ENCODE results near the gene ABHD14A. TPM values are rescaled to one million over a fixed set of nuclear protein-coding genes. Genes with fewer than 3 reads are reported as not detected.

Gene ABHD14A
- total and polyA plus RNA-seq, 2 of the 13 experiments (the other 11 are each of a cell fraction or from before 2014, with no cell fraction given) = 29.5 to 46.9 TPM

- TF ChIP-seq TCF7 (IDR thresholded peaks at IDR 0.05; ENCODE audit: low read depth) (no peak), ZNF563 (CRISPR knock-in tag; IDR thresholded peaks at IDR 0.05) (no peak), AGO1 (IDR thresholded peaks at IDR 0.05; ENCODE audit: low read depth, low read length, poor library complexity, severe bottlenecking) (no peak), ZNF687 (CRISPR knock-in tag; IDR thresholded peaks at IDR 0.05) (peak; percentile 45; the same call in 1 of the 2 replicates), ZIK1 (CRISPR knock-in tag; IDR thresholded peaks at IDR 0.05; ENCODE audit: borderline replicate concordance, low read depth) (no peak), ZNF441 (CRISPR knock-in tag; IDR thresholded peaks at IDR 0.05; ENCODE audit: borderline replicate concordance) (no peak), ZNF713 (CRISPR knock-in tag; IDR thresholded peaks at IDR 0.05) (no peak), CENPT (CRISPR knock-in tag; IDR thresholded peaks at IDR 0.05; ENCODE audit: low read depth) (no peak), NR2C2 (CRISPR knock-in tag; IDR thresholded peaks at IDR 0.05; ENCODE audit: borderline replicate concordance) (0 out of 2 replicates have a peak, but pooled peaks have one; percentile 1), CSRNP2 (CRISPR knock-in tag; conservative IDR thresholded peaks at IDR 0.05; ENCODE audit: low read depth) (no peak), ZNF747 (CRISPR knock-in tag; IDR thresholded peaks at IDR 0.05; ENCODE audit: borderline replicate concordance) (no peak), GPBP1L1 (CRISPR knock-in tag; IDR thresholded peaks at IDR 0.05) (no peak), GLMP (CRISPR knock-in tag; IDR thresholded peaks at IDR 0.05; ENCODE audit: borderline replicate concordance) (no peak), ZNF576 (CRISPR knock-in tag; IDR thresholded peaks at IDR 0.05) (no peak), NR2F6 (IDR thresholded peaks at IDR 0.05) (no peak), NR2F6 (CRISPR knock-in tag; IDR thresholded peaks at IDR 0.05) (no peak), ZNF772 (CRISPR knock-in tag; IDR thresholded peaks at IDR 0.05) (no peak), PAF1 (CRISPR knock-in tag; IDR thresholded peaks at IDR 0.05) (no peak), ZNF704 (CRISPR knock-in tag; IDR thresholded peaks at IDR 0.05; ENCODE audit: borderline replicate concordance) (no peak), ZNF350 (CRISPR knock-in tag; IDR thresholded peaks at IDR 0.05; ENCODE audit: borderline replicate concordance, low read depth) (no peak; the same call in 1 of the 2 replicates)
Observed at GRCh38 chr3:51983578-51984268, 8.9 kb downstream of the ABHD14A start (continued).

Measured in HepG2 (cell line).